Right cardiac atrium (tissue), 5 donors: ENCODE results near the gene ZNF516. TPM values are rescaled to one million over a fixed set of nuclear protein-coding genes. Genes with fewer than 3 reads are reported as not detected.

ENCODE experiments used
- ATAC-seq, 2 donors: fragments of 200-7000 bp; cut with Tn5 transposase; one replicate each; pipeline versions ENCODE4 v1.8.0 to v1.9.1; 2020; ENCODE audit warnings: moderate library complexity in 2 of 2, mild to moderate bottlenecking in 1 of 2
- DNase-seq, 3 donors: peaks; one replicate each; pipeline ENCODE4 v3.0.0-alpha.2; 2020
- H3K27ac ChIP-seq: one replicate; pipeline ENCODE4 v1.5.1; 2013; ENCODE audit warnings: mild to moderate bottlenecking, low read length, control low read depth, moderate library complexity
- H3K27me3 ChIP-seq: one replicate; pipeline ENCODE4 v1.6.1; 2013; ENCODE audit not compliant: control insufficient read depth, insufficient read depth
- H3K4me1 ChIP-seq: one replicate; pipeline ENCODE4 v1.6.1; 2013; ENCODE audit warnings: low read length; ENCODE audit not compliant: control insufficient read depth, insufficient read depth
- H3K4me3 ChIP-seq: one replicate; pipeline ENCODE4 v1.5.1; 2013; ENCODE audit warnings: low read length, control low read depth
- H3K9me3 ChIP-seq: one replicate; pipeline ENCODE4 v1.6.1; 2013; ENCODE audit warnings: low read length; ENCODE audit not compliant: control insufficient read depth
- WGBS: extraction: QIAGEN DNeasy Blood & Tissue Kit; methylation state at CpG from one replicate; pipeline ENCODE4 v1.1.7; 2013; 5-methylcytosine and 5-hydroxymethylcytosine counted together
- intact Hi-C, 4 donors: fragments of 100-400 bp; cut with DNase I; formaldehyde crosslinking; loops; one replicate each; pipeline versions ENCODE4 v1.11.0 to v1.14.0; 2022 to 2023
- polyA plus RNA-seq: library from polyadenylated mRNA; stranded (reverse); fragments of 200-250 nt; gene quantifications from one replicate; pipeline ENCODE4 v1.2.3, GENCODE V29; 2013
- total RNA-seq, 4 donors: library from RNA; stranded (reverse); fragmentation: NEBNext Ultra II Directional; extraction: Animal tissue kit (Norgen Biotek cat#: 25700); gene quantifications; one replicate each; pipeline ENCODE4 v1.2.1, GENCODE V29; 2021
- donor health status: healthy with polysubstance abuse.
- donor health status: DM: no; HTN: yes; CAD: no.
- donor health status: DM: no; HTN: no; CAD: no.
- donor health status: DM: no; HTN: yes; CAD: no; lungs with severe emphysema.
- donor health status: DM: yes; HTN: yes; CAD: no.

Gene ZNF516
- total and polyA plus RNA-seq, 5 donors, result 4.8 to 16.2 (median 11.2) TPM

DNA sequence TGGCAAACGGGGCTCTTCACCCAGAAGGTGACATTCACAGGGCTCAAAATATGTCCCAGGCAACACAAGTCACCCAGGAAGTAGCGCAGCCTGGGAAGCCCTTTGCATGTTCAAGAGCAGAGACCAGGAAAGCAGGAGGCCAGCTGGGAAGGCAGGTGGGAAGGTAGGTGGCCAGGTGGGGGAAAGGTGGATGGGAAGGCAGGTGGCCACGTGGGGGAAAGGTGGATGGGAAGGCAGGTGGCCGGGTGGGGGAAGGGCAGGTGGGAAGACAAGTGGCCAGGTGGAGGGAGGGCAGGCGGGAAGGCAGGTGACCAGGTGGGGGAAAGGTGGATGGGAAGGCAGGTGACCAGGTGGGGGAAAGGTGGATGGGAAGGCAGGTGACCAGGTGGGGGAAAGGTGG lies 102.7 kb downstream of the ZNF516 start:
- H3K27ac ChIP-seq, result no peak overlapping the region
- WGBS, result 92% methylated on average over 5 of the region's 5 CpGs

DNA sequence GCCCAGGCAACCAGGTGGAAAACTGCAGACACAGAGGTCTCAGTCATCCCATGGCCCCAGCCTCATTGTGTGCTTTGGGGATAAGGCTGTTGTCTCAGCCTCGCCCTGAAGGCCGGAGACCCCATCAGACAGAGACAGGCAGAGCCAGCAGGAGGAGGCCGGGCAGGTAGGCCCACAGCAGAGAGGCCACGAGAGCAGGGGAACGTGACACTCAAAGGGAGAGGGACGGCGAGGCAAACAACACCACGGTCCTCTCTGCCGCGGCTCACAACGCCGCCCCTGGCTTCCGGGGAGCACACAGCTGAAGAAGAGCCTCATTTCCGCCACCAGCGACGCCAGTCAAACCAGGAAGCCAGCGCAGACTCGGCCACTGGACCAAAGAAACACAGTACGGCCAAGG lies 103.3 kb downstream of the ZNF516 start:
- no peak for DNase-seq
- H3K27ac ChIP-seq, result no peak overlapping the region

More for the DNA sequence above, 102.7 kb downstream of the ZNF516 start:
- H3K27me3 ChIP-seq, result no peaks in the 10 kb centered on the region
- no peak for DNase-seq
- H3K9me3 ChIP-seq, result no peaks in the 10 kb centered on the region
- intact Hi-C loops, result no loop called here
- ATAC-seq, result no peak
- H3K4me1 ChIP-seq, result peaks cover 8% of the 10 kb centered on the region
- no peak overlapping the region for H3K4me3 ChIP-seq

DNA sequence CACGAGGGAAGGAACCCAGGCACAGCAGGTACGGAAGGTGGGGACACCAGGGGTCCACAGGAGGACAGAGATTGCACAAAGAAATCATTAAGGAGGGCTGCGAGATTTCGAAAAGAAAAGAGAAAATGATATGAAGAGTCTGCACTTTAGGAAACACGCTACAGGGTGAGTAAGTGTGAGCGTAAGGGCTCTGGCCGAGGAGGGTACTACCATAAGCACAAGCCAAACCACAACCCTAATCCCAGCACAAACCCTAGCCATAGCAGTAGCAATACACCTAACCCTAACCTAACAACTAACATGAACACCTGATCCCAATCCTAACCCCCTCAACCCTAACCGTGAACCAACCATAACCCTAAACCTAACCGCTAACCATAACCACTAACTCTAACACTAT lies 104.0 kb downstream of the ZNF516 start:
- intact Hi-C loops, result no loop called here
- Histone ChIP-seq H3K9me3 (no peaks in the 10 kb centered on the region), H3K4me1 (peaks cover 8% of the 10 kb centered on the region), H3K27ac (no peak overlapping the region), H3K4me3 (no peak overlapping the region), H3K27me3 (no peaks in the 10 kb centered on the region)
- no peak for DNase-seq
- peak in 1 of 2 donors; percentile 12 for ATAC-seq
- WGBS, result 88% methylated on average over 9 of the region's 9 CpGs

More for the DNA sequence above, 103.3 kb downstream of the ZNF516 start:
- Histone ChIP-seq H3K4me3 (no peak overlapping the region), H3K27me3 (no peaks in the 10 kb centered on the region), H3K9me3 (no peaks in the 10 kb centered on the region), H3K4me1 (peaks cover 8% of the 10 kb centered on the region)
- intact Hi-C loops, result no loop called here
- 94% methylated on average over 19 of the region's 19 CpGs for WGBS
- ATAC-seq, result peak in 1 of 2 donors; percentile 14

DNA sequence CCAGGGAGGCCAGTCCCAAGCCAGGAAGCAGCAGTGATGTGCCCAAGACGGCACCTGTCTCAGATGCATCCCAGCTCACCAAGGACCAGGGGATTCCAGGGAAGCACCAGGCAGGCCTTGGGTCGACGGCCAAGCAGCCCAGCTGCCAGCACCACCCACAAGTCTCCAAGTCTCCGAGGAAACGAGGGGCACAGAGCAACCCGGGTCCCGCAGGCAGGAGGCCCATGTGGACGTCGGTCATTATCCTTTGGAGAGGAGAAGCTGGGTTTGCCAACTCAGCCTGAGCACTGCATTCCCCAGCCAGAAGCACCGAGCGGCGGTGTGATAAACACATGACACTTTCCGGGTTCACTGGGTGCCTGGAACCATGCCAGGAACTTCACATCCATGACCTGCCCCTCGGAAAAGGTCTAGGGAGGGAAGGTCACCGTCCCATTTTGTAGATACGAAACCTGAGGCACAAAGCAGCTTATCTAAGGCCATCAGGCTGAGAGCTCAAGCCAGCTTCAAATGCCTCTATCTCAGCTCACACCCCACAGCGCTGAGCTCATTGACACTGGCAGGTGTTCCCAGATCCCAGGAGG lies 104.5 kb downstream of the ZNF516 start:
- H3K27me3 ChIP-seq, result no peaks in the 10 kb centered on the region
- H3K4me1 ChIP-seq, result peaks cover 8% of the 10 kb centered on the region
- no peak overlapping the region for H3K27ac ChIP-seq
- ATAC-seq (peak; percentile 37 to 43), DNase-seq (no peak)
- H3K4me3 ChIP-seq, result no peak overlapping the region
- intact Hi-C loops, result no loop called here
- WGBS, result 61% methylated on average over 17 of the region's 17 CpGs
- no peaks in the 10 kb centered on the region for H3K9me3 ChIP-seq

DNA sequence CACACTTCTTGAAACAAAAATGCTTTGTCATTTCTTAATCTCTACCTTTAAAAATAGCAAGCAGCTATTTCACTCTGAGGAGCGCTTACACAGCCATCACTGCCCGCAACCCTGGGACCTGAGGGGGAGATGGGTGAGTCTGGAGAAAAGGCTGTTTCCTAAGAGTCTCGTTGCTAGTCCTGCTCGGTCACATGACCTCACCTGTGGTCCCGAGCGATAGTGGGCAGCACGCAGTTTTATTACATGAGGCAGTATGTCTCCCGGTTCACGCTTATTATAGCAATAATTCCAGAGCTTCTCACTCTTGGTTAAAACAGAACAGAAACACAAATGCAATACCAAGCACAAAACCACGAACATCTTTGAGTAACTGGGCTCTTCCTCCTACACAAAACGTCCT lies 105.3 kb downstream of the ZNF516 start:
- intact Hi-C loops, result no loop called here
- H3K4me3 ChIP-seq, result no peak overlapping the region
- peaks cover 8% of the 10 kb centered on the region for H3K4me1 ChIP-seq
- DNase-seq, result no peak
- no peaks in the 10 kb centered on the region for H3K9me3 ChIP-seq
- no peak for ATAC-seq
- H3K27me3 ChIP-seq, result no peaks in the 10 kb centered on the region
- H3K27ac ChIP-seq, result no peak overlapping the region
- WGBS, result 81% methylated on average over 11 of the region's 11 CpGs

DNA sequence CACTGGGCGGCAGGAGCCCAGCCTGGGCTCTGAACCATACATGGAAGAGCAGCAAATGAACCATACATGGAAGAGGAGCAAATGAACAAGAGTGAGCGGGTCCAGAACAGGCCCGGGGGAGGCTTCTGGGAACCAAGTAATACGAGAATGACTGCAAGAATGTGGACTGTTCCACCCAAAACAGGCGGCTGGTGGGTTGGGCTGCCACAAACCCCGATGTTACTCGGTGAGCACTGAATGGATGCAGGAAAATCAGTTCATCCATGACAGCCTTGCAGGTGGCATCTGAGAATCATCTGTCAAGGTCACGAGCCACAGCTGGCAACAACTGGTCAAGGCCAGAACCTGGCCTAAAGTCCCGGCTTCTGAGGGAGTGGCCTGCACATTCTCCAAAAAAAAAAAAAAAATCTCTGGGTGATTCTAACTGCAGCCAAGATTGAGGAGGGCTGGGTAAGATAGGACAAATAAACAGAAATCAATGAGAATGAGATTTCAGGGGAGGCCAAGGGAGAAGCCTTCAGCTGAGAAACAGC lies 106.1 kb downstream of the ZNF516 start:
- WGBS, result 86% methylated on average over 9 of the region's 9 CpGs
- H3K4me1 ChIP-seq, result peaks cover 8% of the 10 kb centered on the region
- no peak overlapping the region for H3K4me3 ChIP-seq
- H3K27ac ChIP-seq, result no peak overlapping the region
- no peaks in the 10 kb centered on the region for H3K27me3 ChIP-seq
- H3K9me3 ChIP-seq, result no peaks in the 10 kb centered on the region
- intact Hi-C loops, result no loop called here
- no peak for DNase-seq
- no peak for ATAC-seq

DNA sequence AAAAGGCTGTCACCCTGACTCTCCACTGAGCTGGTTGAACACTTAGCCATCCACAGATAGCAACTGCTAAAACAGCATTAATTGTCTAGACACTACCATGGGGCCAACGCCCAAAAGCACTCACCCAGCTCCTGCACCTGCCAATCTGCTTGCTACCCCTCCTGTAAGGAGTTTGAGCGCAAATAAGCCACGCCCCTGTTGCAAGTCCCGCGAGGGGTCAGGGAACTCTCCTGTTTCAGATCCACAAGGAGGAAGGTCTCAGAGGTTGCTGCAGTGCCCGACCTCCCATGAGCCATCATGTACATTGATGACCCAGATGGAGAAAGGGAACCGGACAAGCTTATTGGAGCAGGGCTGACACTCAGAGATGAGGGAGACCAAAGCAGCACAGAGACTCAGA lies 106.8 kb downstream of the ZNF516 start:
- no peak overlapping the region for H3K4me3 ChIP-seq
- H3K27ac ChIP-seq, result no peak overlapping the region
- no peak for ATAC-seq
- no peaks in the 10 kb centered on the region for H3K27me3 ChIP-seq
- H3K4me1 ChIP-seq, result peaks cover 8% of the 10 kb centered on the region
- WGBS, result 99% methylated on average over 7 of the region's 7 CpGs
- DNase-seq, result no peak
- no peaks in the 10 kb centered on the region for H3K9me3 ChIP-seq
- intact Hi-C loops, result no loop called here

DNA sequence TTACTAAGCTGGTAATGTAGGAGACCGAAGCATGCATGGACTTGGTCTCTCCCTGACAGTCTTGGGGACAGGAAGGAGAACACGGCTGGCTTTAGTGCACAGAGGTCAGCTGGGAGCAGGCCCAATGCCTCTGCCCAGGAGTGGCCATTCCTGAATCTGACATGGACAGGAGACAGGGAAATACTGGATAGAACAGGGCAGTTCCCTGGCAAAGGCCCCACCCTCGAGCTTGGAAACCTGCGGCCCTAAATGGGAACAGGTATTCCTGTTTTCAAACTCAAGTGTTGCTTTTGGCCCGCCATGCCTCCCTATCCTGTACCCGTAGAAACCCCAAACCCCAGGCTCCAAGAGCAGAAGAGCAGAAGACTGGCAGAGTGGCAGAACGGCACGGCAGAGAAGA lies 107.4 kb downstream of the ZNF516 start:
- Histone ChIP-seq H3K4me3 (no peak overlapping the region), H3K4me1 (peaks cover 8% of the 10 kb centered on the region), H3K9me3 (no peaks in the 10 kb centered on the region), H3K27ac (no peak overlapping the region), H3K27me3 (no peaks in the 10 kb centered on the region)
- intact Hi-C loops, result no loop called here
- WGBS, result 95% methylated on average over 8 of the region's 8 CpGs
- DNase-seq (no peak), ATAC-seq (no peak)

DNA sequence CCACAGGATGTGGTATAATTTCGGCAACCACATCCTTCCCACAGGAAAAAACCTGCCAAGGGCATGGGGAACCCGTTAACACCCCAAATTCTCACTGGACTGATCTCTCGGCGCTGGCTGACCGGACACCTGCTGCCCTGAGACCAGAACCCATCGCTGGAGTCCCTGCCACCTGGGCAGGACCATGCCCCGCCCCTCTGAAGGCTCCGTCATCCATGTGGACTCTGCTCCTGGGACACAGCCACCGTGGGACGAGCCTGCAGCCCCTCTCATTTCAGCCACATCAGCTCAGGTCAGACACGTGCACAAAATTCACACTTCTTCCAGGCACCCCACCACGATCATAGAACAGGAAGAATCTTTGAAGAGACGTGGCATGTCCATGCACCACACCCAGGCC lies 108.2 kb downstream of the ZNF516 start:
- H3K27ac ChIP-seq, result no peak overlapping the region
- intact Hi-C loops, result no loop called here
- WGBS, result 90% methylated on average over 13 of the region's 13 CpGs
- H3K9me3 ChIP-seq, result no peaks in the 10 kb centered on the region
- H3K4me3 ChIP-seq, result no peak overlapping the region
- ATAC-seq (no peak), DNase-seq (no peak)
- peaks cover 8% of the 10 kb centered on the region for H3K4me1 ChIP-seq
- H3K27me3 ChIP-seq, result no peaks in the 10 kb centered on the region

DNA sequence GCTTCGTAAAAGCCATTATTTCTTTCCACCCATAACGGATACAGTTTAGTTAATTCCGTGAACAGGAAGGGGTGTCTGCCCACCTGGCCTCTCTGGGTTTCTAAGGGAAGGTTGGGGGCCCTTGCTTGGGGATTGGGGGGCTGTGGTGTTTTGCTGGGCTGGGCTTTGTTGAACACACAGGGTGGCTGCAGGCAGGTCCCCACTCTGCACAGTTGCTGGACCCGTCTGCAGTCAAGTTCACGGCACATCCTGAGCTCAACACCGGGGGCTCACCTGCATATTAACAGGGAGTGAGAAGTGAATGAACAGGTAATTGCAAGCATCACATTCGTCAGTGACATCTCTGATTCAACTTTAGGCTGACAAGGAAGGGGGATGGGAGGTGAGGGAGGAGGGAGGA lies 109.0 kb downstream of the ZNF516 start:
- intact Hi-C loops, result no loop called here
- no peak for DNase-seq
- peaks cover 8% of the 10 kb centered on the region for H3K4me1 ChIP-seq

DNA sequence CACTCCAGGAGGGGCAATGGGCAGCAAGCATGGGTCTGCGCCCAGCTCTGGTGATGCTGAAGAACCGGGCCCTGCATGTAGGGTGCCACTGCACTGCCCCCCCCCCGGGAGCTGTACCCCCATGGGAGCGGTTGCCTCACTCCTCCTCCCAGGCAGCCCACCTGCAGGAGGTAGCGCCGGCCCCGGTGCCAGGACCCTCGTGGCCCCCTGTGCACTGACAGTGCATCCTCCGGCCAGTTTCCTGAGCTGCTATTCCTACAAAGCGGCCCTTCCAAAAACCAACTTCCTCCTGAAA lies 109.4 kb downstream of the ZNF516 start:
- intact Hi-C loops, result no loop called here
- no peak overlapping the region for H3K27ac ChIP-seq
- H3K27me3 ChIP-seq, result no peaks in the 10 kb centered on the region
- no peak overlapping the region for H3K4me3 ChIP-seq
- WGBS, result 92% methylated on average over 10 of the region's 10 CpGs
- DNase-seq, result no peak
- peaks cover 4% of the 10 kb centered on the region for H3K4me1 ChIP-seq
- no peaks in the 10 kb centered on the region for H3K9me3 ChIP-seq
- no peak for ATAC-seq

More for the DNA sequence above, 109.0 kb downstream of the ZNF516 start:
- H3K27ac ChIP-seq, result no peak overlapping the region
- 91% methylated on average over 7 of the region's 7 CpGs for WGBS
- no peak overlapping the region for H3K4me3 ChIP-seq
- H3K9me3 ChIP-seq, result no peaks in the 10 kb centered on the region
- no peak for ATAC-seq
- no peaks in the 10 kb centered on the region for H3K27me3 ChIP-seq
